HepG2 (cell line): ENCODE results near the gene MSI2. TPM values are rescaled to one million over a fixed set of nuclear protein-coding genes. Genes with fewer than 3 reads are reported as not detected.

Experiments
- BHLHE40 ChIP-seq: IDR thresholded peaks from 2 replicates; pipeline ENCODE4 v1.6.1; 2011; ENCODE audit warnings: low read length, improper control_type of control experiment
- CEBPB ChIP-seq: IDR thresholded peaks from 2 replicates; pipeline ENCODE4 v1.6.1; 2011; ENCODE audit warnings: low read depth, low read length, improper control_type of control experiment, borderline replicate concordance
- IKZF5 ChIP-seq: IDR thresholded peaks from 2 replicates; pipeline ENCODE4 v1.6.1; 2018; ENCODE audit warnings: missing genetic modification reagents, mild to moderate bottlenecking, missing compliant biosample characterization
- MED8 ChIP-seq: sonication (generic); formaldehyde crosslinking; IDR thresholded peaks from 2 replicates; pipeline ENCODE4 v1.8.1; 2023; ENCODE audit warnings: mild to moderate bottlenecking, missing genetic modification reagents; ENCODE audit not compliant: insufficient replicate concordance
- NCOA5 ChIP-seq: sonication (generic); formaldehyde crosslinking; IDR thresholded peaks from 2 replicates; pipeline ENCODE4 v1.4.0; 2020; ENCODE audit warnings: missing genetic modification reagents
- PCBP2 ChIP-seq: fragments of 200-400 bp; formaldehyde crosslinking; optimal IDR thresholded peaks from 2 replicates; pipeline ENCODE3; 2018; ENCODE audit warnings: low read length, low read depth; ENCODE audit not compliant: poor library complexity, severe bottlenecking
- SNAPC5 ChIP-seq: sonication (generic); formaldehyde crosslinking; IDR thresholded peaks from 2 replicates; pipeline ENCODE4 v1.8.1; 2023; ENCODE audit warnings: mild to moderate bottlenecking, missing genetic modification reagents, borderline replicate concordance
- SOX5 ChIP-seq: IDR thresholded peaks from 2 replicates; pipeline ENCODE4 v1.6.1; 2016; ENCODE audit warnings: borderline replicate concordance
- TBL1XR1 ChIP-seq: fragments of 150-350 bp; IDR thresholded peaks from 2 replicates; pipeline ENCODE4 v1.6.1; 2014; ENCODE audit warnings: borderline replicate concordance, low read length; ENCODE audit not compliant: partially characterized antibody
- TCF12 ChIP-seq, 2 experiments: fragments of 450-650 bp in 1 of 2; sonication (generic) in 1 of 2; formaldehyde crosslinking in 1 of 2; IDR thresholded peaks; 2 replicates each; pipeline versions ENCODE4 v1.6.1 to v1.8.0; 2017 to 2022; ENCODE audit warnings: antibody characterized with exemption in 1 of 2, mild to moderate bottlenecking in 1 of 2, missing genetic modification reagents in 1 of 2, moderate library complexity in 1 of 2
- TRAFD1 ChIP-seq: sonication (generic); formaldehyde crosslinking; IDR thresholded peaks from 2 replicates; pipeline ENCODE4 v1.5.1; 2020; ENCODE audit warnings: missing genetic modification reagents, mild to moderate bottlenecking, borderline replicate concordance
- YEATS2 ChIP-seq: sonication (generic); formaldehyde crosslinking; IDR thresholded peaks from 2 replicates; pipeline ENCODE4 v1.4.0; 2020; ENCODE audit warnings: missing genetic modification reagents, borderline replicate concordance
- ZBTB7B ChIP-seq: sonication (generic); formaldehyde crosslinking; IDR thresholded peaks from 2 replicates; pipeline ENCODE4 v1.4.0; 2020; ENCODE audit warnings: missing genetic modification reagents
- ZHX1 ChIP-seq: sonication (generic); formaldehyde crosslinking; IDR thresholded peaks from 2 replicates; pipeline ENCODE4 v1.8.1; 2022; ENCODE audit warnings: low read depth, mild to moderate bottlenecking, missing genetic modification reagents
- ZNF10 ChIP-seq: sonication (generic); formaldehyde crosslinking; IDR thresholded peaks from 2 replicates; pipeline ENCODE4 v1.4.0; 2020; ENCODE audit warnings: mild to moderate bottlenecking, low read depth, missing genetic modification reagents, borderline replicate concordance
- ZNF207 ChIP-seq: fragments of 450-650 bp; IDR thresholded peaks from 2 replicates; pipeline ENCODE4 v1.6.1; 2016; ENCODE audit warnings: antibody characterized with exemption, borderline replicate concordance
- ZNF350 ChIP-seq: sonication (generic); formaldehyde crosslinking; IDR thresholded peaks from 2 replicates; pipeline ENCODE4 v1.4.0; 2020; ENCODE audit warnings: mild to moderate bottlenecking, low read depth, missing genetic modification reagents, borderline replicate concordance
- ZNF430 ChIP-seq: sonication (generic); formaldehyde crosslinking; IDR thresholded peaks from 2 replicates; pipeline ENCODE4 v1.9.0; 2021; ENCODE audit warnings: mild to moderate bottlenecking, missing genetic modification reagents
- ZNF512 ChIP-seq: sonication (generic); formaldehyde crosslinking; IDR thresholded peaks from 2 replicates; pipeline ENCODE4 v1.4.0; 2020; ENCODE audit warnings: mild to moderate bottlenecking, missing genetic modification reagents
- ZNF552 ChIP-seq: sonication (generic); formaldehyde crosslinking; IDR thresholded peaks from 2 replicates; pipeline ENCODE4 v1.9.0; 2022; ENCODE audit warnings: missing genetic modification reagents, mild to moderate bottlenecking, borderline replicate concordance
- ZSCAN21 ChIP-seq: sonication (generic); formaldehyde crosslinking; IDR thresholded peaks from 2 replicates; pipeline ENCODE4 v1.8.0; 2022; ENCODE audit warnings: mild to moderate bottlenecking, missing genetic modification reagents, moderate library complexity, borderline replicate concordance
- polyA plus RNA-seq, 8 experiments: library from polyadenylated mRNA; depleted of rRNA in 3 of 8; stranded (reverse) in 7 of 8; unstranded in 1 of 8; fragments of >200 nt; fragmentation: Illumina TruSeq in 4 of 8; extraction: Trizol in 4 of 8; gene quantifications; 2 replicates each; pipeline versions ENCODE4 v1.2.1 to v1.2.3, GENCODE V29; 2011 to 2016; ENCODE audit warnings: low read depth in 4 of 8, missing spikeins in 1 of 8, mixed read lengths in 1 of 8; ENCODE audit not compliant: insufficient read depth in 1 of 8
- total RNA-seq, 5 experiments: library from RNA; depleted of rRNA; stranded (reverse); fragments of >200 nt; fragmentation: Illumina TruSeq; extraction: Trizol; gene quantifications; 2 replicates each; pipeline ENCODE4 v1.2.3, GENCODE V29; 2016; ENCODE audit warnings: low read depth in 1 of 5

The MSI2 gene
- total and polyA plus RNA-seq, 2 of the 13 experiments (the other 11 are each of a cell fraction or from before 2014, with no cell fraction given): 77.5 to 78.4 TPM

- TF ChIP-seq ZHX1 (CRISPR knock-in tag): peak; percentile 86
- peak; percentile 71 for TF ChIP-seq IKZF5
- TF ChIP-seq PCBP2: no peak
- TF ChIP-seq ZNF207: no peak
- TF ChIP-seq ZNF552 (CRISPR knock-in tag): 0 out of 2 replicates have a peak, but pooled peaks have one; percentile 16
- no peak for TF ChIP-seq NCOA5 (CRISPR knock-in tag)
- peak; percentile 89 for TF ChIP-seq MED8 (CRISPR knock-in tag)
- no peak for TF ChIP-seq TRAFD1 (CRISPR knock-in tag)
- TF ChIP-seq ZNF430 (CRISPR knock-in tag): peak; percentile 58; the same call in 1 of the 2 replicates
- no peak for TF ChIP-seq ZSCAN21 (CRISPR knock-in tag)
- TF ChIP-seq BHLHE40: no peak
- TF ChIP-seq ZNF10 (CRISPR knock-in tag): 0 out of 2 replicates have a peak, but pooled peaks have one; percentile 28
- peak; percentile 93 for TF ChIP-seq SOX5 (CRISPR knock-in tag)
- no peak for TF ChIP-seq TCF12 (IDR thresholded peaks at IDR 0.05)
- peak; percentile 91 for TF ChIP-seq TCF12 (CRISPR knock-in tag; IDR thresholded peaks at IDR 0.05)
- TF ChIP-seq ZBTB7B (CRISPR knock-in tag): peak; percentile 99
- TF ChIP-seq ZNF512 (CRISPR knock-in tag): peak; percentile 45; the same call in 1 of the 2 replicates
- TF ChIP-seq SNAPC5: no peak
- TF ChIP-seq ZNF350: peak; percentile 95
- peak; percentile 78 for TF ChIP-seq TBL1XR1
- no peak for TF ChIP-seq YEATS2 (CRISPR knock-in tag)
- no peak for TF ChIP-seq CEBPB
Observed at GRCh38 chr17:57580055-57580739, 323.9 kb downstream of the MSI2 start (continued).
